GM18505 (cell line): ENCODE results near the gene PRDM8.

Experiments used
- ATAC-seq: cut with Tn5 transposase; IDR thresholded peaks from one replicate; pipeline ENCODE4 v1.9.1; 2021; ENCODE audit not compliant: unreplicated experiment
- POLR2A ChIP-seq: IDR thresholded peaks from 4 replicates; pipeline ENCODE4 v1.6.1; 2011; ENCODE audit warnings: borderline replicate concordance; ENCODE audit not compliant: insufficient read depth, insufficient read length; ENCODE audit errors: extremely low read depth

PRDM8 gene

DNA sequence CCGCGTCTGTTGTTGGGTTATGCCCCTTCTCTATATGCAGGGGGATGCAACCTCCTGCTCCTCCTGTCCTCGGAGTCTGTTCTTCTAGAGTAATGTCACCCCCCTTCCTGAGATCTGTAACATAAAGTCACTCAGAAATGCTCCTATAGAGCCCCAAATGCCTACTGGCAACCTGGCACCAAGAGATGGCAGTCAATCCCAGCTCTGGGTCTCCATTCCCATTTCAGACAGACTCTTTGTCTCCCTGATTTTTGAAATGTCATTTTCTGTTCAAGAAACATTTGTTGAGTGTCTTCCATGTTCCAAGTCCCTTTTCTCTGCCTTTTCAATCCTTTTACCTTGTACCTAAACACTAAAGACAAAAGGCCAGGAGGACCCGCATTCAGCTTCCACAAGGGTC is 9.6 kb upstream of the PRDM8 start:
- ATAC-seq, result no peak
- TF ChIP-seq POLR2A, result no peak

DNA sequence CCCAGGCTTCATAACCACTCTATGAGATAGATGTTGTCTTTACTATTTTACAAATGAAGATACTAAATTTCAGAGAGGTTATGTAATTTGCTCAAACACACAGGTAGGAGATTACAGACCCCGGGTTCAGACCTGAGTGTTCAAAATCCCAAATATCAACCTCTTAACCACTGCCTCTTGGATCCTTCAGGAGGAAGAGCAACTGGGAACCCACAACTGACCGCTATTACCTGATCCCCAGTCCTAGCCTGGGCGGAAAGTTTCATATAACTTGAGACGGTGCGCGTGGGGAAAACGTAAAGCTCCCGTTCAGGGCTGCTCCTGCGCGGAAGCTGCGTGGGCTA is 8.9 kb upstream of the PRDM8 start:
- ATAC-seq, result no peak
- no peak for TF ChIP-seq POLR2A

DNA sequence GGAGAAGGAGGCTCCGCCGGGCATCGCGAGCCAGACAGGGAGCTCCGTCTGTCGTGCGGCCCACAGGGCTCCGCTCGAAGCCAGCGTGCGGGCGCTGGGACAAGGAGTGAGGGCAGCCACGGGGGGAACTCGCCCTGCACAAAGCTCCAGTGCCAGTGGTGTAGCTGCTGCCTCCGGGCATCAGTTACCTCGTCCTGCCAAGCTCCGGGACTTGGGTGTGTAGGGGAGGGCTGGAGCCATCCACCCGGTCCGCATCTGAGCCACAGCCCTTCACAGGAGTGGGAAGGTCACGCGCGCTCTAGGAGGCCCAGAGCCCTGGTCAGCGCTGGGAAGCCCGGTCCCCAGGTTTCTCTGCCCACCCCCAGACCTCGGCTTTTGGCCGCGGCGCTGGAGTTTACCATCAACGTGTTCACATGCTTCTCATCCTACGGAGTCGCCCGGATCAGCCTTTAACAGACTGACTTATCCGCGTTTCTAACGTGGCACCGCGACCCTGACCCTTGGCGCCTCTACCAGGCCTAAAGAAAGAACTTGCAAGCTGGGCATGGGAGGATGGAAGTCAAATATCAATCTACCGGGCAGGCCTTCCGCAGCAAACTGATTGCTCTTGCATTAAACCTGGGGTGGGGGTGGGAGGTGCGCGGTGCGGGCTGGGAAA is 8.4 kb upstream of the PRDM8 start:
- TF ChIP-seq POLR2A, result no peak
- no peak for ATAC-seq

DNA sequence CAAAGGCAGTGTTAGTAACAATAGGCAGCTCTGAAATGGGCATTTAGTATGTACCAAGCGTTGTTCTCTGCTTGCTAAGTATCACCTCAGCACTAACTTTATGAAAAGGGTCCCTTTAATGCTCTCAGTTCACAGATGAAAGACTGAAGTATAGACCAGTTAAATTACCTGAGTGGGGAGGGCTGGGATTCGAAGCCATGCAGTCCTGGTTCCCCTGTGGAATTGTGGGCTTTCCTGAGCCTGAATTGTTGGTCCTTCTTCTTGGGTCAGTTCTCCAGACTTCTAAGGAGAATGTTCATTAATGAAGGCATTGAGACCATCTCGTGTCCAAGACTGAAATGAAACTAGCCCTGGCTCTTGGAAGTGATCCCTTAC is 7.7 kb upstream of the PRDM8 start:
- no peak for TF ChIP-seq POLR2A
- ATAC-seq, result no peak

DNA sequence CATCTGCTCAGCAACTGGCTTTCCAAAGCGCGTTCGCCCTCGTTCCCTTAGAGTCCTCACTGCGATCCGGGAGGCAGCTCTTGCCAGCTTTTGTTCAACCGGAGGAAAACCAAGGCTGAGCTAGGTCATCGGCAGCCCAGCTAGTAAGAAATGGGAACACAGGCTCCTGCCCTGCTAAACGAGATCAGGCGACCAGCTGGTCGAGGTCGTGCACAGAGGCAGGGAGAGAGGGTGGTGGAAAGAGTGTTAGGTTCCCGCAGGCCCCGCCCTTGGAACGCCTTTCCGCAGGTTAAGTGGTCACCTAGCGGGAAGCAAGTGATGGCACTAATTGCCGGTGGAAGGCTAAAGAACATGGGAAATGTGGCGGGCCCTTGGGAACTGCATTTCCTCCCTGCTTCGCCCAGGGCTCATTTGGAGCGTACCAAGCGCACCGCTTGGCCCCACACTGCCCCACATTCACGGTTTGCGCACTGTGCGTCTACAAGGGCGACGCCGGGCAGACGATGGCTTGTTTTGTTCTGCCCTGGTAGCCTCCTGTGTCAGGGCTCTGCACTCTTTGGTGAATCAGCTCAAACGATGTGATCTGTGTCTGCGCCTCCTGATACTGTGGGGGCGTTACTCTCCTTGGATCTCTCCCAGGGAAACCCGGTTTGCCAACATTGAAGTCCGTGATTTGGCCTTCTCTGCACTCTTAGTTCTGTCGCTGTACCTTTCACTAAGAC is 7.2 kb upstream of the PRDM8 start:
- TF ChIP-seq POLR2A, result no peak
- no peak for ATAC-seq

DNA sequence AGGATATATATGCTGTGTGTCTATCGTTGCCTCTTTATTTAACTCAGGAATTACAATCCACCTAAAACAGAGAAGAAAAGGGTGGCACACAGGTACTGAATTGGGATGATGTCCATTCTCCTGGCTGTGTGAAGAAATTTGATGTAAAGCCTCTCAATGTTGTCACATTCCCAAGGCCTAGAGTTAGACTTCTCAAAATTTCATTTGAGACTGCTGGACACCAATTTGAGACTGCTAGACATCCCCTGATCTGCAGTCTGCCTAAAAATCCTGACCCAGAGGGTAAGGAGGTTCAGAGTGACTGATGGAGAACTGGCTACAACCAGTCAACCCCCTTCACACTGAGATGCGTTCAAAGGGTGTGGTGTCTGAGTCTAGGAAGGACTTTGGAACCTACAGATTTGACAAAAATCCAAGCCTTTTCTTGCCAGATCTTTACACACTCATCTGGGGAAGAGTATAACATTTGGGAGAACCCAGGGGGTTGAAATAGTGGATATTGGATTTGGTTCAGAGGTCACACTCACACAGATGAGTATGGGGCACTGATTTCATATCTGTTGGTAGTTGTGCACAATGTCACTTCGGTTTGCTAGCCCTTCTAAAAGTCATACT is 4.9 kb upstream of the PRDM8 start:
- TF ChIP-seq POLR2A, result no peak

DNA sequence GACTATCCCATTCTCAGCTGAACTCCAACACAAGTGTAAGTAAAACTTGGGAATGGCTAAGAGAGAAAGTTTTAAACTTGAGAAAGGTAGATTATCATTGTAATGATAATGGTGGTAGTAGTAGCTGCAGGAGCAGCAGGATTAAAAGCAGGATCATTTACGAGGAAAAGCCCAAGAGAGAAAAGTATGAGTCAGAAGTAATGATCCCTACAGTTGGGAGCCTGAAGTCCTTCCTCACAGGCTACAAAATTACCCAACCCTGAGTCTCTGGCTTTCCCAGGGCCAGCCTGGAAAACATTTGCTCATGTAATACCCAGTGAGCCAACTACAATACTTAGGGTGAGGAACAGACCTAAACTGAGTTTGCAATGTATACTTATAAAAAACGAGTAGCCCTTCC is 4.4 kb upstream of the PRDM8 start:
- TF ChIP-seq POLR2A, result no peak
- ATAC-seq, result no peak

More for the DNA sequence above, 4.9 kb upstream of the PRDM8 start:
- ATAC-seq, result no peak

DNA sequence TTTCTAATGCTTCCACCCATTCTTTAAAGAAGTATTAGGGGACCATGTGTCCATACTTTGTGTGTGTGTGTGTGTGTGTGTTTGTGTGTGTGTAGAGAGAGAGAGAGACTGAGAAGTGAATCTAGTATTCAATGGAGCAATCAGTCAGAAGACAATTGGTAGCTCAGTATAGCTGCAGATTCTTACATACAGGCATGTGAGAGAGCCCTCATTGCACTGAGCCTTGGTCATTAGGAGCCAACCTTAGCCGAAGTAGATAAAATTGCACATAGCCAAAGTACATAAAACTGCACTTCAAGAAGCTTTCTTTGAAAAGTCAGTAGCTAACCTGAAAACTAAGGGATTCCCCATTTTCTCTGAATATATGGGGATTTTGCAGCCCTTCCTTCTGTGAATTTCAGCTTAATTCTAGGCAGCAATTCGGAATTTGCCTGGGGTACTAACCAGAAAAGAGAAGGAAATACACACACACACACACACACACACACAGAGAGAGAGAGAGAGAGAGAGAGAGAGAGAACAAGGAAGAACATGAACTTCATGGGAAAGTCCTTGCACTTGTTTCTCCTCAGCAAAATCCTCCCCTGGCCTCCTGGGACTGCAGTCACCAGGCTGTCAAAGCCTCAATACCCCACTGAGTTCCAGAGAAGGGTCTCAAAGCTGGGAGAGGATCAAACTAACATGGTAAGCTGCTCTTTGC is 1.7 kb upstream of the PRDM8 start:
- TF ChIP-seq POLR2A, result no peak
- no peak for ATAC-seq

DNA sequence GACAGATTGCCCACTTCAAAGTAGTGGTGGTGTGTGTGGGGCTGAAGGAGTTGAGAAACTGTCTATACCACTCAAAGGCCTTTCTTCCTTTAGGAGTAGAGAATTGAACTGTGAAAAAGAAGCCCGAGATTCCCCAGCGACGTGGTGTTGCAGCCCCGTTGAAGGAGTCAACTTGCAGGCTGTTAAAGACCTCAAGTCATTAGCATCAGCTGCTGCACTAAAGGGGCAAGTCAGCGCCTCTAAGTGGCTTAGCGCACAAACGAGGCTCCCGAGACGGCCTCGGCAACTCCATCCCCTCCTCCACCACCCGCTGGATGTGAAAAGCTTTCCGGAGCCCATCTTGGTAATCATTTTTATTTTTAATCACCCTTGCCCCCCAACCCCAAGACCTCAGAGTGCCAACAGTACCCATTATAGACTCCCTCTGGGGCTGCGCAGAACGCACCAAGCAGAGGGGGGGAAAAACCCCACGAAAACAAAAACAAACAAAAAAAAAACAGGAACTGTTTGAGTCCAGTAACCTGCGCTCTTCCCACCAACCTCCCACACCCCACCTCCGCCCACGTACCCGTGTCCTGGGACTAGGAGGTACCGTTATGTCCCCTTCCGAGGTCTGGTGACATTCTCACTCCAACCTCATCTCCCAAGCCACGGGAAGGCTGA is 913 bp upstream of the PRDM8 start:
- no peak for ATAC-seq
- TF ChIP-seq POLR2A, result no peak

DNA sequence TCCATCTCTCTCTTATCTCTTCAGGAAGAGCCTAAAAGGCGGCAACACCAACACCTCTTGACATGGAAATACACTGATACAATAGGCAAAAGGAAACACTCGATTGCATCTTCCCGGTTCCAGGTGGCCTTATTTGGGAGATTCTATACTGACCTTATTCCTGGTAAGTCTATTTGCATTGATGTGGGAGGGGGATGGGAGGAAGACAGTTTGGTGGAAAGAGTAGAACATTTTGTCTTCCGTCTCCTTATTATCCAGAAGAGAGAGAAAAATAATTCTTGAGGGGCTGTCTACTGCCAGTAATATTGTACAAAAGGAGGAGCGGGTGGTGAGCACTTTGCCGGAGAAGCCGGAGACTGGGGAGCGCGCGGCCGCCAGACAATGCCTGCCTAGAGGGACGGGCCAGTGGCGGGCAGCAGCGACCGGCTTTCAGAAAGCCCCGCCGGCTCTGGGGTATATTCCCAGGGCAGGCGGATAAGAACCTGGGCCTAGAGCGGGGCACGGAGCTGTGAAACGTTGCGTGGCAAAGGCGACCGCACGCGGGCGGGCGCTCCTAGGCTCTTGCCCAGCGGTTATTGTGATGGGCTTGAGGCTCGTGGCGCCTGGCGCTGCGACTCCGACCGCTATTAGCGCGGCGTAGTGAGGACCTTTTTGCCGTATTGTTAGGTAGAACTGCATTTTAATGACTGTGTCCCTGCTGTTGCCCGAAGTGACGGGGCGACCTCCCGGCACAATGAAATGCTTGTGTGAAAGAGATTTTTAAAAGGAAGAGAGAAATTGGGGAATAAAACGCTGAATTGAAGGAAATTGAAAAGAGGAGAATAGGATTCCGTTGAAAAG is 518 bp downstream of the PRDM8 start:
- TF ChIP-seq POLR2A, result no peak
- no peak for ATAC-seq

DNA sequence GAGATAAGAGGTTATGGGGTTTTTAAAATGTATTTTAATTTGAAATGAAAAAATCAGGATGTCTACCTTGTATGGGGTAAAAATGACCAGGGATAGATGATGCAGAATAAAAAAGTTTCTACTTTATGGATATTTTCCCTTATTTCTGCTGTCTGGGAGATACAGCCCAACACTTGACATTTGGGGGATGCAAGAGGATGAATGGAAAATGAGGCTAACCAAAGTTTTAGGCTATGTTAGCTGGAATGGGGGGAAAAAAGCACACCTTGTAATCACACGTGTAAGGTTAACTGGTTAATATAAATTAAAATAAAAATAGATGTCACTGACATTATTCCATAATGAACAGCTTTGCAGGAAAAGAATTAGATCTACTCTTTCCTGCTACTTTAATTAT is 1.1 kb downstream of the PRDM8 start:
- TF ChIP-seq POLR2A, result no peak
- ATAC-seq, result no peak

DNA sequence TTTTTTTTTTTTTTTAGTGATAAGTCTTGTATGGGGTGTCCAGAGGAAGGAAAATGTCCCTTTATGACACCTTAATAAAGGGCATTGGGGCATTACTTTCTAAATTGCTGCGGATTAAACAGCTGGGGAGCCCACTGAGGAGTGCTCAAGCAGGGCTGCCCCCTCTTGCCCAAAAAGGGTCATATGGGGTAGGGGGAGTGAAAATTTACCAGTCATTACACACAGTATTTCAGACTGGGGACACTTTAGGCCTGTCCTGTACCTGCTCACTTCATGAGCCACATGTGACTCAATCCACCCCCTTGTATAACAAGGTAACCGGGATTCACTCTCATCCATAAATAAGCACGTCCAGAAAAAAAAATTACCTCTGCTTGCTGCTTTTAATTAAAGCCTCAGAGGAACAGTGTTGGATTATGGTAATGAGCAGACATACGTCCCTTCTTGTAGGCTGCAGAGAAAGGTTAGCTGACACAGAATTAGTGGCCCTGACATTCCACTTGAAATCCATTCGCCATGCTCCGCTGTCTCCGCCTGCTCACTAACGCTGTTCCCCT is 1.8 kb downstream of the PRDM8 start:
- ATAC-seq, result no peak
- TF ChIP-seq POLR2A, result no peak
